HepG2 (cell line): ENCODE measurements around the gene ARHGDIA. TPM values are rescaled to one million over a fixed set of nuclear protein-coding genes. Genes with fewer than 3 reads are reported as not detected.
A peak's percentile ranks its signal among the peaks of the same experiment; 100 is the strongest.

Experiments used
- CTCF ChIP-seq: sonication (generic); formaldehyde crosslinking; IDR thresholded peaks from 2 replicates; pipeline ENCODE4 v1.5.0; 2020; ENCODE audit warnings: mild to moderate bottlenecking, missing genetic modification reagents, moderate library complexity
- HCFC1 ChIP-seq: fragments of 150-350 bp; IDR thresholded peaks from 2 replicates; pipeline ENCODE4 v1.6.1; 2014; ENCODE audit warnings: low read depth, low read length
- HIVEP1 ChIP-seq: sonication (generic); formaldehyde crosslinking; IDR thresholded peaks from 2 replicates; pipeline ENCODE4 v1.4.0; 2020; ENCODE audit warnings: mild to moderate bottlenecking, missing genetic modification reagents
- HNRNPL ChIP-seq: fragments of 200-400 bp; formaldehyde crosslinking; IDR thresholded peaks from 2 replicates; pipeline ENCODE4 v1.6.1; 2017; ENCODE audit warnings: mild to moderate bottlenecking, low read depth, low read length
- MNT ChIP-seq: fragments of 450-650 bp; IDR thresholded peaks from 2 replicates; pipeline ENCODE4 v1.6.1; 2016
- PCBP1 ChIP-seq: fragments of 200-400 bp; formaldehyde crosslinking; IDR thresholded peaks from 2 replicates; pipeline ENCODE4 v1.6.1; 2017; ENCODE audit warnings: mild to moderate bottlenecking, low read depth, low read length, borderline replicate concordance
- POGZ ChIP-seq: sonication (generic); formaldehyde crosslinking; IDR thresholded peaks from 2 replicates; pipeline ENCODE4 v1.4.0; 2020; ENCODE audit warnings: mild to moderate bottlenecking, missing genetic modification reagents
- REPIN1 ChIP-seq: sonication (generic); formaldehyde crosslinking; IDR thresholded peaks from 2 replicates; pipeline ENCODE4 v1.8.0; 2022; ENCODE audit warnings: missing genetic modification reagents, low read depth, mild to moderate bottlenecking, borderline replicate concordance
- ZBTB4 ChIP-seq: sonication (generic); formaldehyde crosslinking; IDR thresholded peaks from 2 replicates; pipeline ENCODE4 v1.4.0; 2020; ENCODE audit warnings: missing genetic modification reagents, mild to moderate bottlenecking, borderline replicate concordance
- ZC3H13 ChIP-seq: sonication (generic); formaldehyde crosslinking; IDR thresholded peaks from 2 replicates; pipeline ENCODE4 v1.8.1; 2023; ENCODE audit warnings: mild to moderate bottlenecking, missing genetic modification reagents, moderate library complexity
- ZEB1 ChIP-seq: IDR thresholded peaks from 2 replicates; pipeline ENCODE4 v1.6.1; 2012; ENCODE audit warnings: mild to moderate bottlenecking, low read depth, inconsistent platforms; ENCODE audit not compliant: insufficient replicate concordance
- ZHX1 ChIP-seq: sonication (generic); formaldehyde crosslinking; IDR thresholded peaks from 2 replicates; pipeline ENCODE4 v1.8.1; 2022; ENCODE audit warnings: low read depth, mild to moderate bottlenecking, missing genetic modification reagents
- ZNF414 ChIP-seq: sonication (generic); formaldehyde crosslinking; IDR thresholded peaks from 2 replicates; pipeline ENCODE4 v1.5.0; 2020; ENCODE audit warnings: missing genetic modification reagents
- ZNF468 ChIP-seq: sonication (generic); formaldehyde crosslinking; IDR thresholded peaks from 2 replicates; pipeline ENCODE4 v1.8.0; 2022; ENCODE audit warnings: mild to moderate bottlenecking, moderate library complexity, missing genetic modification reagents
- ZNF557 ChIP-seq: sonication (generic); formaldehyde crosslinking; IDR thresholded peaks from 2 replicates; pipeline ENCODE4 v1.4.0; 2020; ENCODE audit warnings: missing genetic modification reagents
- ZNF703 ChIP-seq: sonication (generic); formaldehyde crosslinking; IDR thresholded peaks from 2 replicates; pipeline ENCODE4 v1.5.1; 2020; ENCODE audit warnings: missing genetic modification reagents, mild to moderate bottlenecking, moderate library complexity, borderline replicate concordance
- polyA plus RNA-seq, 8 experiments: library from polyadenylated mRNA; depleted of rRNA in 3 of 8; stranded (reverse) in 7 of 8; unstranded in 1 of 8; fragments of >200 nt; fragmentation: Illumina TruSeq in 4 of 8; extraction: Trizol in 4 of 8; gene quantifications; 2 replicates each; pipeline versions ENCODE4 v1.2.1 to v1.2.3, GENCODE V29; 2011 to 2016; ENCODE audit warnings: low read depth in 4 of 8, missing spikeins in 1 of 8, mixed read lengths in 1 of 8; ENCODE audit not compliant: insufficient read depth in 1 of 8
- total RNA-seq, 5 experiments: library from RNA; depleted of rRNA; stranded (reverse); fragments of >200 nt; fragmentation: Illumina TruSeq; extraction: Trizol; gene quantifications; 2 replicates each; pipeline ENCODE4 v1.2.3, GENCODE V29; 2016; ENCODE audit warnings: low read depth in 1 of 5

The ARHGDIA gene
- total and polyA plus RNA-seq, 2 of the 13 experiments (the other 11 are each of a cell fraction or from before 2014, with no cell fraction given) = 40.0 to 64.0 TPM

- TF ChIP-seq MNT (no peak), ZNF468 (CRISPR knock-in tag) (no peak), HCFC1 (no peak), ZNF414 (no peak), PCBP1 (no peak), ZHX1 (CRISPR knock-in tag) (no peak), ZBTB4 (CRISPR knock-in tag) (no peak), HIVEP1 (CRISPR knock-in tag) (no peak), CTCF (CRISPR knock-in tag) (peak; percentile 59), ZEB1 (no peak), POGZ (CRISPR knock-in tag) (no peak), HNRNPL (peak; percentile 83; the same call in 1 of the 2 replicates), ZC3H13 (CRISPR knock-in tag) (0 out of 2 replicates have a peak, but pooled peaks have one; percentile 28), ZNF557 (CRISPR knock-in tag) (no peak), ZNF703 (no peak), REPIN1 (CRISPR knock-in tag) (no peak)
Observed at GRCh38 chr17:81906476-81907218, 35.5 kb upstream of the ARHGDIA start (continued).
